SK-N-SH (cell line): Measurements from ENCODE around the gene GPC2. TPM values are rescaled to one million over a fixed set of nuclear protein-coding genes. Genes with fewer than 3 reads are reported as not detected.
"Not testable (repeated sequence)": the region's sequence is repeated elsewhere in the genome, so short reads cannot be mapped to it uniquely, and the experiment has no call there.

Experiments used
- CTCF ChIA-PET: fragments of 300-600, 350-600 bp; formaldehyde crosslinking; extraction: SDS; loops from one replicate; lab custom pipeline; 2021; lab: Yijun Ruan, JAX
- POLR2A ChIA-PET: fragments of 350-600 bp; sonication (Branson Sonifier 250); formaldehyde crosslinking; extraction: SDS; loops from one replicate; lab custom pipeline; 2020; ENCODE audit warnings: antibody characterized with exemption, inconsistent platforms; lab: Yijun Ruan, JAX
- DNase-seq: peaks from one replicate; pipeline ENCODE4 v3.0.0; 2012
- H2AFZ ChIP-seq: fragments of 200-600 bp; sonication (generic); 2 replicates; pipeline ENCODE4 v1.8.1; 2016; ENCODE audit warnings: antibody characterized with exemption, mild to moderate bottlenecking, low read depth
- H3F3A ChIP-seq: fragments of 200-600 bp; sonication (generic); replicated peaks from 2 replicates; pipeline ENCODE3; 2016; ENCODE audit warnings: antibody characterized with exemption, mild to moderate bottlenecking; ENCODE audit not compliant: insufficient read depth
- H3K27ac ChIP-seq, 2 experiments: fragments of 200-500 bp in 1 of 2; fragments of 200-600 bp in 1 of 2; sonication (Bioruptor generic) in 1 of 2; sonication (generic), shearing (Covaris generic) in 1 of 2; 2 replicates each; pipeline versions ENCODE4 v1.5.1 to v1.6.1; 2014 to 2016; ENCODE audit warnings: low read depth in 2 of 2, inconsistent platforms in 1 of 2, low read length in 1 of 2, mild to moderate bottlenecking in 1 of 2, mixed read lengths in 1 of 2
- H3K27me3 ChIP-seq: fragments of 200-600 bp; sonication (generic), shearing (Covaris generic); 2 replicates; pipeline ENCODE4 v1.6.1; 2016; ENCODE audit warnings: mixed run types; ENCODE audit not compliant: insufficient read depth
- H3K36me3 ChIP-seq, 2 experiments: fragments of 200-500 bp in 1 of 2; fragments of 200-600 bp in 1 of 2; sonication (Bioruptor generic) in 1 of 2; sonication (generic) in 1 of 2; replicated peaks in 1 of 2; 2 replicates each; pipeline versions ENCODE3 to v1.5.1; 2014 to 2016; ENCODE audit warnings: low read length in 1 of 2, mild to moderate bottlenecking in 1 of 2; ENCODE audit not compliant: insufficient read depth in 2 of 2, control insufficient read depth in 1 of 2
- H3K4me1 ChIP-seq, 2 experiments: fragments of 200-500 bp in 1 of 2; fragments of 200-600 bp in 1 of 2; sonication (Bioruptor generic) in 1 of 2; sonication (generic), shearing (Covaris generic) in 1 of 2; 2 replicates each; pipeline versions ENCODE4 v1.5.1 to v1.6.1; 2014 to 2016; ENCODE audit warnings: low read depth in 1 of 2, low read length in 1 of 2, mixed run types in 1 of 2; ENCODE audit not compliant: insufficient read depth in 2 of 2, control insufficient read depth in 1 of 2
- H3K4me2 ChIP-seq: fragments of 200-600 bp; sonication (generic), shearing (Covaris generic); 2 replicates; pipeline ENCODE4 v1.6.1; 2017; ENCODE audit warnings: mixed run types
- H3K4me3 ChIP-seq, 2 experiments: fragments of 200-500 bp in 1 of 2; fragments of 200-600 bp in 1 of 2; sonication (Bioruptor generic) in 1 of 2; sonication (generic), shearing (Covaris generic) in 1 of 2; 2 replicates each; pipeline versions ENCODE4 v1.5.1 to v1.8.1; 2014 to 2016; ENCODE audit warnings: low read depth in 2 of 2, inconsistent platforms in 1 of 2, low read length in 1 of 2, mild to moderate bottlenecking in 1 of 2, mixed read lengths in 1 of 2, moderate library complexity in 1 of 2
- H3K79me2 ChIP-seq: fragments of 200-600 bp; sonication (generic); 2 replicates; pipeline ENCODE4 v1.8.1; 2017; ENCODE audit warnings: mild to moderate bottlenecking; ENCODE audit not compliant: insufficient read depth
- H3K9ac ChIP-seq: fragments of 200-600 bp; sonication (generic); 2 replicates; pipeline ENCODE4 v1.6.1; 2017; ENCODE audit warnings: mixed run types
- H3K9me2 ChIP-seq: fragments of 200-600 bp; sonication (generic); 2 replicates; pipeline ENCODE4 v1.6.1; 2017; ENCODE audit warnings: mixed run types
- H3K9me3 ChIP-seq: fragments of 200-600 bp; sonication (generic); 2 replicates; pipeline ENCODE4 v1.6.1; 2017; ENCODE audit warnings: mixed run types, mild to moderate bottlenecking, moderate library complexity
- H4K20me1 ChIP-seq: fragments of 200-600 bp; sonication (generic); 2 replicates; pipeline ENCODE4 v1.6.1; 2017; ENCODE audit warnings: mild to moderate bottlenecking, mixed run types; ENCODE audit not compliant: insufficient read depth
- ELF1 ChIP-seq: IDR thresholded peaks from 2 replicates; pipeline ENCODE4 v1.4.0; 2012
- EZH2phosphoT487 ChIP-seq: fragments of 200-600 bp; sonication (generic); IDR thresholded peaks from 2 replicates; pipeline ENCODE4 v1.6.1; 2017; ENCODE audit warnings: low read depth, mixed run types, mild to moderate bottlenecking, antibody characterized with exemption, moderate library complexity, borderline replicate concordance
- FOXM1 ChIP-seq: IDR thresholded peaks from 2 replicates; pipeline ENCODE4 v1.4.0; 2012; ENCODE audit warnings: low read depth, mild to moderate bottlenecking
- GATA2 ChIP-seq: sonication (generic); formaldehyde crosslinking; IDR thresholded peaks from 2 replicates; pipeline ENCODE4 v1.5.0; 2020; ENCODE audit warnings: mild to moderate bottlenecking, missing genetic modification reagents
- IRF3 ChIP-seq: fragments of 150-350 bp; IDR thresholded peaks from 2 replicates; pipeline ENCODE4 v1.6.1; 2016; ENCODE audit warnings: mild to moderate bottlenecking, low read depth, low read length
- MAX ChIP-seq: IDR thresholded peaks from 2 replicates; pipeline ENCODE4 v1.4.0; 2012; ENCODE audit warnings: low read depth
- MEF2A ChIP-seq: IDR thresholded peaks from 2 replicates; pipeline ENCODE4 v1.4.0; 2012; ENCODE audit warnings: low read depth, borderline replicate concordance
- NFIC ChIP-seq: IDR thresholded peaks from 2 replicates; pipeline ENCODE4 v1.4.0; 2012; ENCODE audit warnings: borderline replicate concordance
- POLR2AphosphoS5 ChIP-seq: IDR thresholded peaks from 2 replicates; pipeline ENCODE4 v1.6.1; 2012; ENCODE audit warnings: low read depth, low read length
- REST ChIP-seq: IDR thresholded peaks from 2 replicates; pipeline ENCODE4 v1.6.1; 2012; ENCODE audit warnings: mild to moderate bottlenecking, low read depth, low read length, moderate library complexity
- SMC3 ChIP-seq: IDR thresholded peaks from 2 replicates; pipeline ENCODE4 v1.6.1; 2012; ENCODE audit warnings: low read depth, low read length, improper control_type of control experiment
- TEAD4 ChIP-seq: IDR thresholded peaks from 2 replicates; pipeline ENCODE4 v1.4.0; 2012; ENCODE audit warnings: mild to moderate bottlenecking, borderline replicate concordance; ENCODE audit not compliant: insufficient read depth
- WGBS: methylation state at CpG from one replicate; pipeline ENCODE4 v1.1.6; 2017; ENCODE audit warnings: low lambda C conversion rate; 5-methylcytosine and 5-hydroxymethylcytosine counted together
- polyA plus RNA-seq, 3 experiments: library from polyadenylated mRNA; depleted of rRNA; stranded (reverse); fragments of >200 nt; gene quantifications; 2 replicates each; pipeline ENCODE4 v1.2.3, GENCODE V29; 2012

The GPC2 gene
- polyA plus RNA-seq, 1 of the 3 experiments (the other 2 are of a cell fraction) = 12.9 TPM

GRCh38 chr7:100195222-100195621 is 18.0 kb upstream of the GPC2 start (continued):
- no peak for TF ChIP-seq MAX
- no peak for TF ChIP-seq EZH2phosphoT487
- no peak for TF ChIP-seq NFIC

- Histone ChIP-seq H3K4me2 (no peak overlapping the region), H3K9me2 (no peaks in the 10 kb centered on the region), H2AFZ (no peak overlapping the region), H3K9ac (no peak overlapping the region), H3K4me1 (peaks cover 0 to 6% of the 10 kb centered on the region in 2 experiments; a peak in 1 of 4 replicates), H3K79me2 (no peaks in the 10 kb centered on the region), H3K36me3 (no peaks in the 10 kb centered on the region), H3K4me3 (no peak overlapping the region), H3K27ac (no peak overlapping the region), H3F3A (peaks cover 4% of the 10 kb centered on the region), H3K27me3 (no peaks in the 10 kb centered on the region), H4K20me1 (no peaks in the 10 kb centered on the region), H3K9me3 (no peaks in the 10 kb centered on the region)
- no peak for TF ChIP-seq TEAD4
- TF ChIP-seq FOXM1 = no peak
- no peak for TF ChIP-seq IRF3
- TF ChIP-seq REST = no peak
- TF ChIP-seq MEF2A = no peak
- TF ChIP-seq SMC3 = no peak
- TF ChIP-seq ELF1 = no peak
- TF ChIP-seq POLR2AphosphoS5 = no peak
- no peak for TF ChIP-seq NFIC
- TF ChIP-seq GATA2 (CRISPR knock-in tag) = no peak
- CTCF ChIA-PET = interaction anchor here (4.7 kb wide), 1 partner anchor 61 kb away, joined by 18 read pairs; no protein-coding TSS in a partner anchor
- 74% methylated on average over 3 of the region's 3 CpGs for WGBS
- DNase-seq = no peak
- POLR2A ChIA-PET = no interaction called here
These were observed 15.8 kb upstream of the GPC2 start for GRCh38 chr7:100192969-100193368.

- H3K9me2 ChIP-seq, H3K27me3 ChIP-seq, H3K36me3 ChIP-seq, H3K9me3 ChIP-seq, POLR2A ChIA-PET, DNase-seq, H3K9ac ChIP-seq, H3K79me2 ChIP-seq, H3K27ac ChIP-seq, H3F3A ChIP-seq, H3K4me1 ChIP-seq, H3K4me3 ChIP-seq, H3K4me2 ChIP-seq, H4K20me1 ChIP-seq, H2AFZ ChIP-seq: not testable (repeated sequence)
- WGBS = 85% methylated on average over 6 of the region's 6 CpGs
- CTCF ChIA-PET = interaction anchor here (4.7 kb wide), 1 partner anchor 60 kb away, joined by 18 read pairs; no protein-coding TSS in a partner anchor
These were observed 15.2 kb upstream of the GPC2 start for GRCh38 chr7:100192281-100192862.
